Measurements from ENCODE around the gene NOL8.

The NOL8 gene

DNA sequence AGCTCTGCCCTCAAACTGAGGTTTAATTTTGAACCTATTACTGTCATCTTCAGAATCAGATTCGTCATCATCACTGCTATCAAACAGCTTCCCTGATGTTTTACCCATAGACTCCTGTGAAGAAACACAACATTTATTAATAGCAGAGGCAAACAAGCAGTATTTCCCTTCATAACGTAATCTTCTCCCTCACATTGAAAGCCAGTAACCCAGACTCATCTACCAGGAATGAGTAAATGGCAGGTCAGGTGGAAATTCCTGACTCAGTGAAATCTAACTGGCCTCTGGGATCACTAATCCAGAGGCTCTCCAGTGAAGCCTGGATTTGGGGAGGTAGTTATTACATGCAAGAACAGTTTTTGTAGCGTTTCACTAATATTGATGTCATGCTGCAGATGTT lies 14.6 kb downstream of the NOL8 start:
- DNase-seq = no peak

DNA sequence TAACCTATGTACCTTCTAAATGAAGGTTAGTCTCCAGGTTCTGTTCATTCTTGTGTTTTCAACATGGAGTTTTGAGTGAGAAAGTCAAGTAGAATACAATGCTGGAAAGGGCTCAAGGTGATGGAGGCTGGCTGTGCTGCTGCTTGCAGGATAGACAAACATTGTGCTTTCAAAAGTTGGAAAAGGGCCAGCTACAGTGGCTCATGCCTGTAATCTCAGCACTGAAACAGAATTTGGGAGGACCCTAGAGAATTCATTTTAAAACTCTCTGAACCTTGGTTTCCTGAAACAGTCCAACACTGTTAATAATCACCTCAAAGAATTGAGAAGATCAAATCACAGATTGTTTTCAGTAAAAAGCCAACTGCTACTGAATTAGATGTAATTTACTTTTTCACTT lies 16.3 kb downstream of the NOL8 start:
- no peak for DNase-seq

DNA sequence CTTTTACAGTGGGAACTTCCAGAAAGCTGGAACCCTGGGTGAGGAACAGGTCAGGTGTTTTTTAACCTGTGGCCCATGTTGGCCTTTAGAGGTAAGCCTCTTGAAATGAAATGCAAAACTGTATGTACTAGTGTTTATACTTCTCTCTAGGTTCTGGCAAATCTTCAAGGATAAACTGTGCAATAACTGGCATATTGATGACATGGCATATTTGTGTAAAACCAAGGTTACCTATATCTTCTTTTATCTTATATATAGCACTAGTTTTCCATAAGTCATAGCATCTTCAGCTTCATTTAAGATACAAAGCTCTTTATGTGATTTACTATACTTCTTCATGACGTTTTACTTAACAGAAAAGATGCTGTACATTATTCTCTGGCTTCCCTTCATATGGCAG lies 24.2 kb downstream of the NOL8 start:
- DNase-seq = no peak

DNA sequence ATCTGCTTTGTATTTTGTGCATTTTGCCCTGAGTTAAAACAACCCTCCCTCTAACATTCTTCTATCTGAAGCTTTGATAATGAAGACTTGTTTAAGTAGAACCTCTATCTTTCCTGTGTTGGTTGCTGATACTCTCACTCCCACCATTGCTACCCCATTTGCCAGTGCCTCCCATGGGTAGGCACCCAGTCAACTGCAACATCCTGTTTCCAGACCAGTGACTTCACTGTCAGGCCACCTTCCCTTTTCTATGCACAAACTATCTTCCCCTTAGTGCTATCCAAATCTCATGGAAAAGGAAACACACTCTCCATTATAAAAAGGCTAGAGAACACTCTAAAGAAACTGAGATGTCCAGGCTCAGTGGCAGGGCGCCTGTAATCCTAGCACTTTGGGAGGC lies 26.0 kb downstream of the NOL8 start:
- DNase-seq = no peak

DNA sequence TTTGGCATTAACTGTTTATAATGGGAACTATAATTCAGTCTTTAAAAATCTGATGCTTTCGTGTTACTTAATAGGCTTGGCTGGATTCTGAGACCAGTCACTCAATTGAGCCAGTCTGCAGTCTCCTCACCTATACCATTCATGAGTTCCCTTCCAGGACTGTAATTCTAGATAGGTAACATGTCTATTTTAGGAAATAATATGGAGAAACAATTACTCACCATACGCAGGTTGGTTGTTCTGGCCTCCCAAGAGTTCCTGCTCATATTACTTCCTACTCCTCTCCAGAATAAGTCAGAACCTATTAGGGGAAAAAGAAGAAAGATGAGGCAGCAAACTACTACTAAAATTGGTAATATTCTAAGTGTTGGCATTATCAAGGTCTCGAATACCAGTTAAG lies 27.1 kb downstream of the NOL8 start:
- DNase-seq = no peak

DNA sequence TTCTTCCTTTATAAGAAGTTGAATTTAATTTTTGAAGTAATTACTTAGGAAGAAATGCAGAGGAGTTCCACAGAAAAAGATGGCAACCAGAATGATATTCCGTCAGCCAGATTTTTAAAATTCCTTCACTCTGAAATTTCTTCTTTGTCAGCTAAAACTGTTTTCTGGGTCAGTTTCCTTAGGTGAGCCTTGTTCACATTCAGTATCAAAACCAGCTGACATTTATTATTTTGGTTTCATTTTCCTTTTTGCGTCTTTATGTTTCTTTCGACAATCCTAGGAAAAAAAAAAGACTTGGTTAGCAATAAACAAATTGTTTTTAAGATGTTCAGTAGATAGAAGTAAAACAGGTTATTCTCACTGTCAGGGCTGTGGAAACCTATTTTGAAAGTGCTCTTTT lies 27.5 kb downstream of the NOL8 start:
- no peak for DNase-seq

DNA sequence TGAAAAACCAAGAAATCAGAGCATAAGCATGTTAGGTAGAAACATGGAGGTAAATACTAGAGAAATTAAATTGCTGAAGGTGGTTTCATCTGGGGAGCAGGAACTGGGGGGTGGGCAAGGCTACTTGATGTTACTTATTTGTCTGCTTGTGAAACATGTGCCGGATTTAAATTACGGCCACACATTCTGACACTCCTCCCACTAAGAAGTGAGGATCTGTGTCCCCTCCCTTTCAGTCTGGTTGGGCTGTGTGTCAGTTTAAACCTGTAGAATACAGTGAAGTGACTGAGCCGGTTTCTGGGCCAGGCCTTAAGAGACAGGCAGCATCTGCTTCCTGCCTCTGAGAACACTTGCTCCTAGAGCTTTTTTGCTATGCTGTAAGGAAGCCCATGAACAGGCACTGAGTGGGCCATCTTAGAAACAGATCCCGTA lies 29.3 kb downstream of the NOL8 start:
- peak; percentile 94 for DNase-seq

DNA sequence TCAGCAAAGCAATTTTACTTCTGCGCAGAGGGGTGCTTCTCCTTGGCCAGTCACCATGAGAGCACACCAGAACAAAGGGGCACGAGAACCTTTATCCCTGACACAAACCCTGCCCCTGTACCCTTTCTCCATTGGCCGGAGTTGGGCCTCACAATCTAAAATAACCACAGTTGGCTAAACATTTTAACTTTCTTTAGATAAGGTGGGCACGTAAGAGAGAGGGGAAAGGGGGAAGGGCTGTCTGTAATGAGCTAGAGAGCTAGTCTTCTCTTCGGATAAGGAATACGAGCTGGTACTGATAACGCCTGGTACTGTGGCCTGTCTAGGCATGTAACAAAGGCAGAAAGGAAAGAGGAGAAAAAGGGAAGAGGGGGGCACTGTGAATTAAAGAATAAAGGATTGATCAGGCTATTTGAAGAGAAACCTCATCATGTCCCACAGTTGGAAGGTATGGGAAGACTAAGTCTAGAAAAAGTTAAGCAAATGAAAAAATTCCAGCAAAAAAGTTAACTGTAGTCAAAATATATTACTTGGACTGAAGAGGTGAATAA lies 29.8 kb downstream of the NOL8 start:
- DNase-seq = peak; percentile 97

DNA sequence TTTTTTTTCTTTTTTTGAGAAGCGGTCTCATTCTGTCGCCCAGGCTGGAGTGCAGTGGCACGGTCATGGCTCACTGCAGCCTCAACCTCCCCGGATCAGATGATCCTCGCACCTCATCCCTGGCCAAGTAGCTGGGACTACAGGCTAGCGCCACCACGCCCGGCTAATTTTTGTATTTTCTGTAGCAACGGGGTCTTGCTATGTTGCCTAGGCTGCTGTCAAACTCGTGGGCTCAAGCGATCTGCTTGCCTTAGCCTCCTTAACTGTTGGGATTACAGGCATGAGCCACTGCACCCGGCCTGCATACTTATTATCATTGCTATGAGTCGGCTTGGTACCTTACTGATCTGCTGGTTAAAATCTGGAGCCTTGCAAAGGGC lies 30.9 kb downstream of the NOL8 start:
- peak; percentile 61 for DNase-seq

DNA sequence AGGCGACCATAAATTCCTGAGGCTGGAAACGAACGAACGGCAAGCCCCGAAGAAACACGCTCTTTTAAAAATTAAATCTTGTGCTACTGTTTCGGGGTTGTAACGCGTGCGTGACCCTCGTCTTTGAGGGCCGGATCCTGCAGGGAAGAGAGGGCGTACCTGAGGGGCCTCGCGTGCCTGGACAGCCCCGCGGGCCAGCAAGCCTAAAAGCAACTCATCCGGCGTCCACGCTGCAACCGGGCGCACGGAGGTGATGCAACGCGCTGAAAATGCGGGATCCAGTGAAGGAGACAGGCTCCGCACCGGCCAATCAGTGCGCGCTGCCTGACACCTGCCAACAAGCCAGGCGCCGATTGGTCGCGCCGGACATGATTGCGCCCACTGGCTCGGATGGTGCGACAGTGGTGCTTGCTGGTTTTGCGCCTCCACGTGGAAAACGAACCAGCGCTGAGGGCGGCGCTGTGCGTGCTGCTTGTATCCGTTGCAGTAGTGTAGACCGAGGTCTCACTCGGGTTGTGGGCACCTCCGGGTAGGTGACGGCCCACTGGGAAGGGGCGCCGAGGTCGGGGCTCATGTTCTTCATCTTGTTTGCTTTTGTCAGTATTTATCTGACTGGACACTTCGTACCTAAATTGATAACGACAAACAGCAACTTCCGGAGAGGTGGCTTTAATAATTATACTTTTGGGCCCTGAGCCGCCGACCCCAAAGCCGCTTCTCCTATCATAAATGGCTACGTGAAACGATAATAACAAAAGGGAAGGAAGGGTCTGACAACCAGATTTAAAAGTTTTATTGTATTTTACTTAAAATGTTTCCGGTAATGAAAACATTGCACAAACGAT lies 31.5 kb downstream of the NOL8 start, which contains the start of gene IARS1:
IARS1 (minus strand) TSS at position 246 of the 845 bp plus-strand sequence. CDS start 4,278 bp downstream, outside the sequence.
- peak; percentile 98 for DNase-seq

DNA sequence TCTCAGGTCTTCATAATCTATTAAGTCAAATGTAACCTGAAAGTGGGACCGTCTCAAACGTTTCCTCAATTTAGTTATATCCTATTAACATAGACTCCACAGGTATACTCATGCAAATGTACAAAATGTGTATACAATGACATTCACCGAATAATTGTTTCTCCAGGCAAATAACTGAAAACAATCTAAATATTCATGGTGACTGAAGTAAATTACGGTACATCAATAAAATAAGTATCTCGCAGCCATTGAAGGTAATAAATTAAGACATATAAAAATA lies 32.1 kb downstream of the NOL8 start:
- DNase-seq = no peak

DNA sequence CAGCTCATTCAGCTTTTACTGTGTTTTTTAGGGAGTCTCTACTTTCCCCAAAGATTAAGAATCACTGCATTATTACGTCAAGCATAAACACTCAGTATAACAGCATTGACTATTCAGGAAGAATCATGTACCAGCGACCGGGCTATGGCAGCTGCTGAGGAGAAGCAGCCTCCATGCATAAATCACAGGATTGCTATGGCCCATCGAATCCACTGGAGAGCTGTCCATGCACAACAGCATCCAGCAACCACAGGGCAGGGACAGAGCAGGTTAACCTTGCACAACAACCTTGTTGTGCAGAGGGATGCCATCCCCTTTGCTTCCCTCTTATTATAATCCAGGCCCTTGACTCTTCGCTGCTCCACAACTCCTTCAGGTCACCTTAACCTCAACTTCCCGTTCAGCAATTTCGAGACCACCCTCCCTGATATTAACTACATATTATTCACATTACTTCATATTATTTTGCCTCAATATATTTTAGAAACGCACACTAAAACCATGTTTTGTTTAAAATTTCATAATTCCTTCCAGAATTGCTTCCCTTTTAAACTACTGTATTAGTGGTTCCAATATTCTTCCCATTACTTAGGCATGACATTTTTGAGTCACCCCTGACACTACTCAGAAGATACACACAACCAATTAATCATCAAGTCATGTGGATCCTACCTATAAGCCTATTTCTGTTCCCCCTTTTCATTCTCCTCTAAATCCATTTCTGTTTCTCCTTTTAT lies 32.6 kb downstream of the NOL8 start:
- peak; percentile 14 for DNase-seq

DNA sequence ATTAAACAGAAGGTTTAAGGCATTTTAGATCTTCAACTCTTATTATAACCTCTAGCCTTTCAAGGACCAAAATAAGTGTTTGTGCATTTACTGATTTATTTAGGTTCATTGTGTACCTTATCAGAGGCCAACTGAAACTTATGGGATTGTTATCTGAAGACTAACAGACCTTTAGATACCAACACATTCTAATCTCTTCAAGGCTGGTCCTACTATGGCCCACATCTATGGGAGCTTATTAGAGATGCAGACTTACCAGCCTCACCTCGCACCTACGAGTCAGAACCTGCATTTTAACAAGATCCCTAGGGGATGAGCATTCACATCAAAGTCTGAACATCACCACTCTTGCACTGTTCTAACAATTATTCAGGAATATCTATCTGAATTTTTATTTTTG lies 33.6 kb downstream of the NOL8 start:
- no peak for DNase-seq

DNA sequence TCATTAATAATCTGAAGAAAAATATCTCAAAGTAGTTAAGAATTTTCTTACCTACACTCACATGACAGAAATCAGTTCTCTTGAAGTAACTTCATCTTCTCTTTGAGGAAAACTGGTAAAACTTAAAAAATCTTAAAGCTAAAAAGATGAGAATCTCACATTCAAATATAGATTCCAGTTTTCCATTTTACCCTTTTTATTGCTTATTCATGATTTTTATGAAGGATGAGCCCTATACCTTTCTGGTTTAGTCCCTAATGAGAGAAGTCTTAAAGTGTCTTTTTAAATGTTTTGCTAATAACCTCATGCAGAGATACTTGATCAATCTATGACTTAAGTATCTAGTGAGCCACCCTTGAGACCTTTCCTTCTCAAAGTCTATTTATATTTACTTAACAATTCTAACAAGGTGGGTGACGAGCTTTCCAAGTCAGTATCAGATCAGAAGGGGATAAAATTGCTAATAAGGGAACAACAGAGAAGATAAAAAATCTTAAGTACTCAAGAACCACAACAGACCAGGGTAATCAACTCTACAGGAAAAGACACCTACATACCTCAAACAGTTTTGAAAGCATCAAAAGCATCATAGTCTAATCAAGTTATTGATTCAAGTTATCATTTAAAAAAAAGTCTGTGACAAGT lies 34.2 kb downstream of the NOL8 start:
- DNase-seq = no peak

DNA sequence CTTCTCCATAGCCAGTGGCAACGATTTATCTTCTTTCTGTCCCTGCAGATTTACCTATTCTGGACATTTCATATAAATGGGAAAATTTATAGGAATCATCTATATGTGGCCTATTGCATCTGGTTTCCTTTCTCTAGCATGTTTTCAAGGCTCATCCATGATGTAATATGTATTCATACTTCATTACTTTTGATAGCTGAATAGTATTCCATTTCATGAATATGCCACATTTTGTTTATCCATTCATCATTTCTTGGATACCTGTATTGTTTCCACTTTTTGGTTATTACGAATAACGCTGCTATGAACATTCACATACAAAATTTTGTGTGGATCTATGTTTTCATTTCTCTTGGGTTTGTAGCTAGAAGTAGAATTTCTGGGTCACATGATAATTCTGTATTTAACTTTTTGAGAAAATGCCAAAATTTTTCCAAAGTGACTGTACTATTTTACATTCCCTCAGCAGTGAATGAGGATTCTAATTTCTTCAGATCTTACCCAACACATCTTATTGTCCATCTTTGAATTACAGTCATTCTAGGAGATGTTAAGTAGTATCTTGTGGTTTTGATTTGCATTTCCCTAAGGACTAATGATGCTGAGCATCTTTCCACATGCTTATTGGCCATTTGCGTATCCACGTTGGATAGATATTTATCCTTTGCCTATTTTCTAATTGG lies 35.3 kb downstream of the NOL8 start:
- DNase-seq = no peak

DNA sequence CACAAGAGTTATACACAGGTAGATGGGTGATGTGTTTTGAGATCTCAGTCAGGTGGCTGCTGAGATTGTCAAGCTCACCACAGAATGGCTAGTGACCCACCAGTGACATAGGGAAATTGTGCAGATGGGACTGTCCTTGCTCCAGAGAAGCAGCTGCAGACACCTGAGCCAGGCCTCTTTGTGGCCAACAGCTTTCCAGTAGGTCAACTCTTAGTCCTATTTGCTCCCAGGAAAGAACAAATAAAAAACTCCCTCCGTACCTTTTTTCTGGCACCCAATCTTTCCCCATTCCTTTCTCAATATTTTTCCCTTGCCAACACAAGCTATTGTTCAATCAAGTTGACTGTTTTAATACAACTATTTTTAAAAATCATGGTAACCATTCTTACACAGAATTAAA lies 45.8 kb downstream of the NOL8 start:
- DNase-seq = no peak

DNA sequence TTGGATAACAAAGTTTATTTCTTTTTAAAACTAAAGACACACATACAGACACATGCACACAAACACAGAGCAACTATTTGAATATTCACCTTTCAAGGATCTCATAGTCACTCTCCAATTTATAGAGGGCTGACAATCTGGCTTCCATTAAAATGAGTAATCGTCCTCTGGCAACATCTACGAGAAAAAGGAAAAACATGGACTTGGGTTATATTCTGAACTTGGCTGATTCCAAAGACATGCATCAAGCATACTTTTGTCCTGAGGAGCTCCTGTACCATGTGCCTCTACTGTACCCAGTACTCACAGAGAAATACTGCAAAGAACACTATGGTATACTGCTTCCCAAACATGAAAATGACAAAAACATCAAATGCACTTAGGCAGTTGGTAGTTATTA lies 47.0 kb downstream of the NOL8 start:
- DNase-seq = no peak

DNA sequence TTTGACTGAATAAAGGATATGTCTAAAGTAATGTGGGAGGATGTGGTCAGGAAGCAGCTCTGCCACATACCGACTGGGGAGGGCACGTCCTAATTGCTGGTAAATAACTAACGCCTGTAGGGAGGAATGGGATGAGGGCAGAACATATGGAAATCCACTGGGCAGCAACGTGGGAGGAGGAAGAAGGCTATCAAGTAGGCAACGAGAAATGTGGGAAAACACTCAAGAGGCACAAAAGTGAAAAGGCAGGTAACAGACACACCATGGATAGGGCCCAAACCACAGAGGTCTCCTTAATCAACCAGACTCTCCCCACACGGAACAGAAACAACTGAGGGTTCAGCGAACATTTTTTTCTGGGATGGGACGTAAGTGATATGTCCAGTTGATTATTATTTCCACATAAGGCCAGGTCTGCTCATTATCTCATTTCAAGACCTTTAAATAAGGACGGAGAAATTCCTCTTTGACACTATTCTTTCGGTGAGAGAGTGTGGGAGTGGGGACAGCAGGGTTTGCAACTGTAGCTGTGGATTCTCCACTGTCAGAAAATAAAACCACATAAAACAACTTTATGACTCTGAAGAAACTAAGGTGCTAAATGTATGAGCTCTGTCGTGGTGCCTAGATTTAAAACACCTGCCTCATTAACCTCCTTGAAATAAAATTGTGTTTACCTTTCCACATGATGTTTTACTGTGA lies 48.7 kb downstream of the NOL8 start:
- peak; percentile 16 for DNase-seq

DNA sequence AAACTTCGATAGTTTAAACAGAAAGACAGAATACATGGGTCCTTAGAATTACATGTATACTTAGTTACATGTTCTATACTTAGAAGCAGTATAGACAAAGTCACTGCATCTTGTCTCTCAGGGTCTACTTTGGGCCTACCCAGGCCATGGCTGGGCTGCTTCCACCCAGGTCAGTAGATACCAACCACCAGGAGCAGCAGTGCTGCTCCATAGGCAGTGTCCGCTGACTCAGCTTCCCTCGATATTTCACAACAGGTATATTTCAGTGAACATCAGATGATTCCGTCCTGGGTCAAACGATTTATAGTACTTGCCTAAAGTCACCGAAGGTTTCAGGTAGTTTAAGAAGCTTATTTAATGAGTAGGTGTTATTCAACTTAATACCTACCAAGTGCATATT lies 49.6 kb downstream of the NOL8 start:
- no peak for DNase-seq

DNA sequence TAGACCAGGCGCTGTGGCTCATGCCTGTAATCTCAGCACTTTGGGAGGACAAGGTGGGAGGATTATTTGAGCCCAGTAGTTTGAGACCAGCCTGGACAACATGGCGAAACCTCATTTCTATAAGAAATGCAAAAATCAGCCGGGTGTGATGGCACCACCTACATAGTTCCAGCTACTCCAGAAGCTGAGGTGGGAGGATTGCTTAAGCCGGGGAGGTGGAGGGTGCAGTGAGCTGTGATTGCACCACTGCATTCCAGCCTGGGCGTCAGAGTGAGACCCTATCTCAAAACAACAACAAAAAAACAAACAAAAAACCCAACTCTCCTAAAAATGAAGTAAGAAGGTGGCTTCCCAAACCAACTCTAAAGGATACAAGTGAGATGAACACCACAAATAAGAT lies 54.6 kb downstream of the NOL8 start:
- no peak for DNase-seq

DNA sequence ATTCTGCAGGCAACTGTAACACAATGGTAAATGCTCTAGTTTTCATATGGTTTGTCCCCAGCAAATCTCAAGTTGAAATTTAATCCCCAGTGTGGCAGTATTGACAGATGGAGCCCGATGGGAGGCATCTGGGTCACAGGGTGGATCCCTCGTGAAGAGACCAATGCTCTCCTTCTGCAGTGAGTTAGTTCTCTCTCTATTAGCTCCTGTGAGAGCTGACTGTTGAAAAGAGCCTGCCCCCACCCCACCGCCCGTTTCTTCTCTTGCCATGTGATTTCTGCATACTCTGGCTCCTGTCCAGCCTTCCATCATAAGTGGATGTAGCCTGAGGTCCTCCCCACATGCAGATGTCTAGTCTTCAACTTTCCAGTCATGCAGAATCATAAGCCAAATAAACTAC lies 58.7 kb downstream of the NOL8 start:
- no peak for DNase-seq

DNA sequence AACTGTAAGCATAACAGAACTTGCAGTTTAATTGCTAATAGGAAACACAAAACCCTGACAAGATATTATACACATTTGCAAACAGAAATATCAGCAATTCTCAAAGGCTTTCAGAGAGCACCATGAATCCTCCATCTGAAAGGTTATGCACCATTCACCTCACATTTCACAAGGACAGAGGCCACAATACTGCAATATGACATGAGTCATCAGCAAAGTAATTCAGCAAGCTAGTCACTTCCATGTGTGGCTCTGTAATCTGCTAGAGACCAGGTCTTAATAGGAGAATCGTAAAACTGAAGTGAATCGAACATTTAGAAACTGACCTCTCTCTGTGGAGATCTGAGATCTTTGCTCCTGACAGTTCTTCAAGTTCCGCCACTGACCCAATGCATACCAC lies 60.0 kb downstream of the NOL8 start:
- no peak for DNase-seq

DNA sequence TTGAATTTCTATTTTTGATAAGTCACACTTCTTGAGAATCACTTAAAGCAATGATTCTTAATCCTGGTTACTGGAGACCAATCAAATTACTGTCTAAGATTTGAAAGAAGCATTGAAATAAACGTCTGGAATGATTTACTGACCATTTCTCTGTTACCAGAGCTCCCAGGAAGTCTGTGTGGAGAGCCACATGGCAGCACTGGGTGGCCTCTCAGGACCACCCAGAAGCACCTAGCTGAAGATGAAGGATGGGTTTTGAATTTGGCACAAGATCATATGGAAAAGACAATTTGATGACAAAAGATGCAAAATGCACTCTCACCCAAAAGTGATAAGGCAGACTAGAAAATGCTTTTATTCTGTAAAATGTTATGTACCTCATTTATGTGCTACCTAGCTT lies 62.0 kb downstream of the NOL8 start:
- no peak for DNase-seq

Measured in hematopoietic multipotent progenitor cell treated with erythropoietin and hydrocortisone succinate and interleukin-3 and kit ligand, for 4 days (in vitro differentiated cells).